ENCODE measurements around the gene WDR86. TPM values are rescaled to one million over a fixed set of nuclear protein-coding genes. Genes with fewer than 3 reads are reported as not detected.
A peak's percentile ranks its signal among the peaks of the same experiment; 100 is the strongest.

WDR86 gene
- total RNA-seq, 6 experiments from 2014 or later = 0.31 to 0.74 (median 0.44) TPM; not detected in 1

GRCh38 chr7:151351967-151352366 is 57.9 kb downstream of the WDR86 start:
- DNase-seq = no peak
- Histone ChIP-seq H3K4me1 (peaks cover 0 to 6% (median 2%) of the 10 kb centered on the region in 4 donors), H3K27ac (no peak overlapping the region), H3K36me3 (peaks cover 0 to 56% (median 28%) of the 10 kb centered on the region in 4 donors), H3K4me3 (no peak overlapping the region), H3K27me3 (no peaks in the 10 kb centered on the region), H3K9me3 (no peaks in the 10 kb centered on the region)
- ATAC-seq = peak in 1 of 4 donors; percentile 11
- intact Hi-C loops (cut with DNase I) = loop anchor here (5.0 kb wide), 2 partner anchors 35 to 45 kb away; no protein-coding TSS in a partner anchor
- TF ChIP-seq POLR2A (IDR thresholded peaks at IDR 0.05) = no peak
- no peak for TF ChIP-seq CTCF (IDR thresholded peaks at IDR 0.05)
- WGBS (ENCODE audit: insufficient coverage, low coverage, low lambda C conversion rate, missing lambda C conversion rate) = 60% methylated on average over 6 of the region's 6 CpGs

- TF ChIP-seq POLR2A (IDR thresholded peaks at IDR 0.05) (no peak), CTCF (IDR thresholded peaks at IDR 0.05) (peak in 2 of 4 donors; percentile 15 to 16)
- H3K4me1 ChIP-seq = peaks cover 0 to 11% (median 5%) of the 10 kb centered on the region in 4 donors
- H3K27ac ChIP-seq = no peak overlapping the region
- no peaks in the 10 kb centered on the region for H3K9me3 ChIP-seq
- WGBS (ENCODE audit: insufficient coverage, low coverage, low lambda C conversion rate, missing lambda C conversion rate) = 47% methylated on average over 8 of the region's 8 CpGs
- intact Hi-C loops (cut with DNase I) = loop anchor here (5.0 kb wide), 2 partner anchors 34 to 44 kb away; no protein-coding TSS in a partner anchor
- DNase-seq (no peak), ATAC-seq (peak in 1 of 4 donors; percentile 21)
- no peak overlapping the region for H3K4me3 ChIP-seq
- peaks cover 3 to 56% (median 27%) of the 10 kb centered on the region in 4 donors for H3K36me3 ChIP-seq
- H3K27me3 ChIP-seq = no peaks in the 10 kb centered on the region
Measured at GRCh38 chr7:151351027-151351426, 58.8 kb downstream of the WDR86 start.

GRCh38 chr7:151349507-151349853 is 60.4 kb downstream of the WDR86 start:
- H3K36me3 ChIP-seq = peaks cover 4 to 51% (median 19%) of the 10 kb centered on the region in 4 donors
- peak overlapping the region; percentile 30 to 56 (median 37) for H3K4me3 ChIP-seq
- TF ChIP-seq POLR2A (IDR thresholded peaks at IDR 0.05) (no peak), CTCF (IDR thresholded peaks at IDR 0.05) (no peak)
- DNase-seq (no peak), ATAC-seq (peak; percentile 33 to 59 (median 50))
- H3K27me3 ChIP-seq = no peaks in the 10 kb centered on the region
- peaks cover 0 to 19% (median 5%) of the 10 kb centered on the region in 4 donors for H3K4me1 ChIP-seq
- intact Hi-C loops (cut with DNase I) = no loop called here
- peak overlapping the region; percentile 83 to 87 (median 85) for H3K27ac ChIP-seq
- H3K9me3 ChIP-seq = no peaks in the 10 kb centered on the region
- 33% methylated on average over 3 of the region's 5 CpGs for WGBS (ENCODE audit: insufficient coverage, low coverage, low lambda C conversion rate, missing lambda C conversion rate)

GRCh38 chr7:151348970-151349369 is 60.9 kb downstream of the WDR86 start:
- Histone ChIP-seq H3K27ac (peak overlapping the region in 2 of 3 donors; percentile 83 to 85), H3K36me3 (peaks cover 4 to 51% (median 19%) of the 10 kb centered on the region in 4 donors), H3K4me3 (no peak overlapping the region), H3K9me3 (no peaks in the 10 kb centered on the region), H3K27me3 (no peaks in the 10 kb centered on the region), H3K4me1 (peaks cover 0 to 19% (median 5%) of the 10 kb centered on the region in 4 donors)
- no peak for TF ChIP-seq CTCF (IDR thresholded peaks at IDR 0.05)
- no peak for TF ChIP-seq POLR2A (IDR thresholded peaks at IDR 0.05)
- no peak for DNase-seq
- WGBS (ENCODE audit: insufficient coverage, low coverage, low lambda C conversion rate, missing lambda C conversion rate) = 43% methylated on average over 4 of the region's 4 CpGs
- intact Hi-C loops (cut with DNase I) = no loop called here
- ATAC-seq = no peak
